ENCODE data around the gene ZNF783.
"Not testable (repeated sequence)": the region's sequence is repeated elsewhere in the genome, so short reads cannot be mapped to it uniquely, and the experiment has no call there.

The ZNF783 gene

GRCh38 chr7:149261829-149262617 lies at the start of gene ZNF783:
ZNF783 (plus strand) TSS chr7:149262196; CDS start chr7:149262334, 138 bp downstream.
- DNase-seq: peak; percentile 96

- no peak for DNase-seq
Measured at GRCh38 chr7:149214020-149214720, 47.8 kb upstream of the ZNF783 start.

GRCh38 chr7:149216402-149216801 lies 45.6 kb upstream of the ZNF783 start:
- DNase-seq: no peak

GRCh38 chr7:149217570-149217969 lies 44.4 kb upstream of the ZNF783 start:
- no peak for DNase-seq

- no peak for DNase-seq
Measured at GRCh38 chr7:149218469-149219420, 43.3 kb upstream of the ZNF783 start.

- DNase-seq: no peak
Measured at GRCh38 chr7:149220534-149220933, 41.5 kb upstream of the ZNF783 start.

GRCh38 chr7:149223176-149223575 lies 38.8 kb upstream of the ZNF783 start:
- no peak for DNase-seq

GRCh38 chr7:149223761-149224160 lies 38.2 kb upstream of the ZNF783 start:
- DNase-seq: no peak

GRCh38 chr7:149224352-149224751 lies 37.6 kb upstream of the ZNF783 start:
- DNase-seq: no peak

GRCh38 chr7:149225106-149225505 lies 36.9 kb upstream of the ZNF783 start:
- no peak for DNase-seq

GRCh38 chr7:149225656-149226055 lies 36.3 kb upstream of the ZNF783 start:
- no peak for DNase-seq

GRCh38 chr7:149226366-149226765 lies 35.6 kb upstream of the ZNF783 start:
- DNase-seq: not testable (repeated sequence)

- no peak for DNase-seq
Measured at GRCh38 chr7:149226840-149227494, 35.0 kb upstream of the ZNF783 start.

GRCh38 chr7:149228831-149229471 lies 33.0 kb upstream of the ZNF783 start:
- DNase-seq: peak; percentile 38

GRCh38 chr7:149229526-149229925 lies 32.5 kb upstream of the ZNF783 start:
- peak; percentile 57 for DNase-seq

GRCh38 chr7:149232362-149232761 lies 29.6 kb upstream of the ZNF783 start:
- DNase-seq: no peak

- DNase-seq: not testable (repeated sequence)
Measured at GRCh38 chr7:149233655-149234204, 28.3 kb upstream of the ZNF783 start.

- peak; percentile 17 for DNase-seq
Measured at GRCh38 chr7:149237502-149237901, 24.5 kb upstream of the ZNF783 start.

GRCh38 chr7:149238051-149238450 lies 23.9 kb upstream of the ZNF783 start:
- DNase-seq: no peak

- peak; percentile 96 for DNase-seq
Measured at GRCh38 chr7:149239345-149240143, 22.5 kb upstream of the ZNF783 start, which contains the start of gene ZNF212. ZNF212 (plus strand) TSS chr7:149239651; CDS start chr7:149239779, 128 bp downstream.

GRCh38 chr7:149240637-149241036 lies 21.4 kb upstream of the ZNF783 start:
- no peak for DNase-seq

All from NCI-H69 (cell line).